Measurements from ENCODE around the gene IQCH.
"Not testable (repeated sequence)": the region's sequence is repeated elsewhere in the genome, so short reads cannot be mapped to it uniquely, and the experiment has no call there.

IQCH gene

GRCh38 chr15:67358391-67358790 is 103.8 kb downstream of the IQCH start:
- DNase-seq (ENCODE audit: low read depth in 2 of 2) = no peak

- DNase-seq (ENCODE audit: low read depth in 2 of 2) = no peak
Observed at GRCh38 chr15:67358812-67359211, 104.2 kb downstream of the IQCH start.

- DNase-seq (ENCODE audit: low read depth in 2 of 2) = no peak
Observed at GRCh38 chr15:67359431-67360079, 105.0 kb downstream of the IQCH start.

GRCh38 chr15:67361100-67361499 is 106.5 kb downstream of the IQCH start:
- no peak for DNase-seq (ENCODE audit: low read depth in 2 of 2)

- not testable (repeated sequence) for DNase-seq (ENCODE audit: low read depth in 2 of 2)
Observed at GRCh38 chr15:67363712-67364111, 109.1 kb downstream of the IQCH start.

- no peak for DNase-seq (ENCODE audit: low read depth in 2 of 2)
Observed at GRCh38 chr15:67365994-67366393, 111.4 kb downstream of the IQCH start.

- DNase-seq (ENCODE audit: low read depth in 2 of 2) = no peak
Observed at GRCh38 chr15:67366904-67367303, 112.3 kb downstream of the IQCH start.

- no peak for DNase-seq (ENCODE audit: low read depth in 2 of 2)
Observed at GRCh38 chr15:67369359-67369998, 114.9 kb downstream of the IQCH start.

GRCh38 chr15:67370206-67370954 is 115.8 kb downstream of the IQCH start:
- no peak for DNase-seq (ENCODE audit: low read depth in 2 of 2)

- no peak for DNase-seq (ENCODE audit: low read depth in 2 of 2)
Observed at GRCh38 chr15:67372543-67372942, 118.0 kb downstream of the IQCH start.

GRCh38 chr15:67372986-67373675 is 118.5 kb downstream of the IQCH start:
- no peak for DNase-seq (ENCODE audit: low read depth in 2 of 2)

GRCh38 chr15:67373971-67374370 is 119.4 kb downstream of the IQCH start:
- DNase-seq (ENCODE audit: low read depth in 2 of 2) = no peak

GRCh38 chr15:67379530-67379929 is 124.9 kb downstream of the IQCH start:
- DNase-seq (ENCODE audit: low read depth in 2 of 2) = no peak

- no peak for DNase-seq (ENCODE audit: low read depth in 2 of 2)
Observed at GRCh38 chr15:67380921-67381320, 126.3 kb downstream of the IQCH start.

GRCh38 chr15:67381416-67382045 is 126.9 kb downstream of the IQCH start:
- DNase-seq (ENCODE audit: low read depth in 2 of 2) = no peak

GRCh38 chr15:67382723-67383122 is 128.1 kb downstream of the IQCH start:
- no peak for DNase-seq (ENCODE audit: low read depth in 2 of 2)

- no peak for DNase-seq (ENCODE audit: low read depth in 2 of 2)
Observed at GRCh38 chr15:67383899-67384298, 129.3 kb downstream of the IQCH start.

- DNase-seq (ENCODE audit: low read depth in 2 of 2) = no peak
Observed at GRCh38 chr15:67384761-67385160, 130.2 kb downstream of the IQCH start.

GRCh38 chr15:67385971-67386370 is 131.4 kb downstream of the IQCH start:
- DNase-seq (ENCODE audit: low read depth in 2 of 2) = no peak

GRCh38 chr15:67386947-67387346 is 132.4 kb downstream of the IQCH start:
- DNase-seq (ENCODE audit: low read depth in 2 of 2) = no peak

- no peak for DNase-seq (ENCODE audit: low read depth in 2 of 2)
Observed at GRCh38 chr15:67389975-67390374, 135.4 kb downstream of the IQCH start.
